GM12892 (cell line): ENCODE data around the gene ARHGEF9.
"Not testable (repeated sequence)": the region's sequence is repeated elsewhere in the genome, so short reads cannot be mapped to it uniquely, and the experiment has no call there.

Experiments
- POLR2A ChIP-seq: IDR thresholded peaks from 2 replicates; pipeline ENCODE4 v1.6.1; 2011; ENCODE audit warnings: low read depth, low read length, control low read depth
- POLR2AphosphoS5 ChIP-seq: IDR thresholded peaks from 2 replicates; pipeline ENCODE4 v1.6.1; 2011; ENCODE audit warnings: low read depth, low read length, control low read depth
- TAF1 ChIP-seq: IDR thresholded peaks from 2 replicates; pipeline ENCODE4 v1.6.1; 2011; ENCODE audit warnings: low read depth, mild to moderate bottlenecking, control low read depth, low read length, borderline replicate concordance

DNA sequence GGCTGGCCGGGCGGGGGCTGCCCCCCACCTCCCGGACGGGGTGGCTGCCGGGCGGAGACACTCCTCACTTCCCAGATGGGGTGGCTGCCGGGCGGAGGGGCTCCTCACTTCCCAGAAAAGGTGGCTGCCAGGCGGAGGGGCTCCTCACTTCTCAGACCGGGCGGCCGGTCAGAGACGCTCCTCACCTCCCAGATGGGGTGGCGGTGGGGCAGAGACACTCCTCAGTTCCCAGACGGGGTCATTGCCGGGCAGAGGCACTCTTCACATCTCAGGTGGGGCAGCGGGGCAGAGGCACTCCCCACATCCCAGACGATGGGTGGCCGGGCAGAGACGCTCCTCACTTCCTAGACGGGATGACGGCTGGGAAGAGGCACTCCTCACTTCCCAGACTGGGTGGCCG, 40.4 kb upstream of the ARHGEF9 start:
- not testable (repeated sequence) for TF ChIP-seq POLR2AphosphoS5, TAF1, POLR2A
